Globus pallidus (tissue), 1 donor: Measurements from ENCODE around the gene HSD17B12.
A peak's percentile ranks its signal among the peaks of the same experiment; 100 is the strongest.
"Not testable (repeated sequence)": the region's sequence is repeated elsewhere in the genome, so short reads cannot be mapped to it uniquely, and the experiment has no call there.

Experiments
- DNase-seq: peaks from one replicate; pipeline ENCODE4 v3.0.0-alpha.2; 2015; ENCODE audit warnings: low spot score

The HSD17B12 gene

GRCh38 chr11:43747130-43747802, 66.7 kb downstream of the HSD17B12 start:
- no peak for DNase-seq

DNA sequence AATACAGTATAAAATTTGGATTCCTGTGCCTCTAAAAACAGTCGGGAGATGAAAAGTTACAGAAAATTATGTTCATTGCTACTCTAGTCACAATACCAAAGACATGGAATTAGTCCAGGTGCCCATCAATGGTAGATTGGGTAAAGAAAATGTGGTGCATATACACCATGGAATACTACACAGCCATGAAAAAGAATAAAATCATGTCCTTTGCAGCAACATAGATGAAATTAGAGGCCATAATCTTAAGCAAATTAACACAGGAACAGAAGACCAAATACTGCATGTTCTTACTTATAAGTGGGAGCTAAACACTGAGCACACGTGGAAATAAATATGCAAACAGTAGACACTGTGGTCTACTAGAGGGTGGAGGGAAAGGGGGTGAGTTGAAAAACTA, 67.6 kb downstream of the HSD17B12 start:
- DNase-seq: no peak

GRCh38 chr11:43751726-43752125, 71.2 kb downstream of the HSD17B12 start:
- no peak for DNase-seq

DNA sequence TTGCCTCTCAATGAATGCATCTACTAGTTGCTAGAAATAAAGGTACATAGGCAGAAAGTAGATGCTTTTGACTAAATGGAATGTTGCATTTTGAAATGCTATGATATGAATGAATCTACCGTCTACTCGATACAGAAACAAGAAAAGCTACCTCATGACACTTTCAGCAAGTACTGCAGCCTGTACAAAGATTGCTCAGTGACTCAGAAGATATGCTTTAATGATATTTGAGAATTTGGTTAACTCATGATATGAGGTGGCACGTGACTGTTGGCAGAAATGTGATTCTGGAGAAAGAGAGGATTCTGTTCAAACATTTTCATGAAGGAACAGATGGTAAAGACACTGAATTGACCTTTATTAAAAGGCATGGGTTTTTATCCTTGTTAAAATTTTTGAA, 76.0 kb downstream of the HSD17B12 start:
- DNase-seq: no peak

DNA sequence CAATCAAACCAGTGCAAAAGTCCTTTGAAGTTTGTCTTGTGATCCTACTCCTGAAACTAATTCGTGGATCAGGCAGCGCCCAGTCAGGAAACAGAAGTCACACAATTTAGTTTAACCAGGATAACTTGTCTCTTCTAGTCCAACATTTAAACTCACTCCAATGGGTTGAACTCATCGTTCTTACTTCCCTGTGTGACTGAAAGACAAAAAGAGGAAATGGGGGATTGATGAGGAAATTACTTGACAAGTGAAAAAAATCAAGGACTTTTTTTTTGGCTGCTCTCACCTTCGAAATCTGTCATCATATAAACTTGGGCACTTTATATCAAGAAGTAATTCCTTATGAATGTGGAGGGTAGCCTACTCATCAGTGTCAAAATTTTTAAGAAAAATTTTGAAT, 78.4 kb downstream of the HSD17B12 start:
- DNase-seq: no peak

DNA sequence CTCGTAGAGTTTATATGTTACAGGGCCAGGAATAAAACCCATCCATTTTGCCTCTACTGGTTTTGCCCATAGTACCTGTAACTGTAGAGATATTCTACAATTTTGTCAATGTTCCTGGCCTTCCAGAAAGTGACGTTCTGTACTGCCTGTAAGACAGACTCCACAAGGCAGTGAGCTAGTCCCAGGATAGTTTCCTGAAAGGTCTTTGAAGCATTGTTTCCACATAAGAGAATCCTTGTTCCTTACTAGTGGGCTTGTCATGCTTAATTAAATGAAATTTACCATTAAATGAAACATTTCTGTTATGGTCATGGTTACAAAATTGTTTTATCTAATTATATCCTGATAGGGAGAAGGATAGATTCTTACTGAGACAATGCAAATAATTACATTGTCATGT, 80.4 kb downstream of the HSD17B12 start:
- DNase-seq: no peak

GRCh38 chr11:43765194-43765593, 84.7 kb downstream of the HSD17B12 start:
- no peak for DNase-seq

GRCh38 chr11:43768654-43769053, 88.1 kb downstream of the HSD17B12 start:
- not testable (repeated sequence) for DNase-seq

GRCh38 chr11:43770173-43770572, 89.6 kb downstream of the HSD17B12 start:
- no peak for DNase-seq

DNA sequence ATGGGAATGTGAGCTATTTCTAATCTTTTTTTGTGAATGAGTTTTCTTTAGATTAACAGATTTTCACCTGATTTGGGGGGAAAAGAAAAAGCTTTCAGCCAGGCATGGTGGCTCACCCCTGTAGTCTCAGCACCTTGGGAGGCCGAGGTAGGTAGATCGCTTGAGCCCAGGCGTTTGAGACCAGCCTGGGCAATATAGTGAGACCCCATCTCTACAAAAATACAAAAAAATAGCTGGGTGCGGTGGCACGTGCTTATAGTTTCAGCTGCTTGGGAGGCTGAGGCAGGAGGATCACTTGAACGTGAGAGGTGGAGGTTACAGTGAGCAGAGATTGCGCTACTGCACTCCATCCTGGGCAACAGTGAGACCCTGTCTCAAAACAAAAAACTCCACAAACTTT, 92.2 kb downstream of the HSD17B12 start:
- DNase-seq: no peak

- no peak for DNase-seq
These were observed 94.2 kb downstream of the HSD17B12 start for GRCh38 chr11:43774786-43775185.

- DNase-seq: no peak
These were observed 98.8 kb downstream of the HSD17B12 start for GRCh38 chr11:43779306-43779705.

GRCh38 chr11:43784301-43784700, 103.8 kb downstream of the HSD17B12 start:
- DNase-seq: no peak

DNA sequence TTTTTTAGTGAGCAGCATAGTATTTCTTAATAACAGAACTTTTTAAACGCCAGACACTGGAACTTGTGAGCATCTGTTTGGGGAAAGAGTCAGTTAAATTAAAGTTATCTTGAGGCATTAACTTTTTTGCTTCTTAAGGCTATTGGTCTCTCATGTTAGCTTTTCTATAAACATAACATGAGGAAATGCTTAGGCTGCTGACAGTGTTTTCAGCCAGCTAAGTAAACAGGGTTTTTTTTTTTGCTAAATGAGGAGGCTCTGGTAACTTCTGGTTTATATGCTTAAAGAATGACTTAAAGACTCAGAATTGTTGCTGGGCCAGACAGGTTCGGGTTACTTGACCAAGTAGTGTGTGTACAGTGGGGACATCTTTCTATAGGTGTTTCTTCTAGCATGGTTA, 104.3 kb downstream of the HSD17B12 start:
- DNase-seq: no peak

- no peak for DNase-seq
These were observed 104.8 kb downstream of the HSD17B12 start for GRCh38 chr11:43785318-43785717.

GRCh38 chr11:43786016-43786415, 105.5 kb downstream of the HSD17B12 start:
- peak; percentile 35 for DNase-seq

GRCh38 chr11:43787824-43788223, 107.3 kb downstream of the HSD17B12 start:
- no peak for DNase-seq

DNA sequence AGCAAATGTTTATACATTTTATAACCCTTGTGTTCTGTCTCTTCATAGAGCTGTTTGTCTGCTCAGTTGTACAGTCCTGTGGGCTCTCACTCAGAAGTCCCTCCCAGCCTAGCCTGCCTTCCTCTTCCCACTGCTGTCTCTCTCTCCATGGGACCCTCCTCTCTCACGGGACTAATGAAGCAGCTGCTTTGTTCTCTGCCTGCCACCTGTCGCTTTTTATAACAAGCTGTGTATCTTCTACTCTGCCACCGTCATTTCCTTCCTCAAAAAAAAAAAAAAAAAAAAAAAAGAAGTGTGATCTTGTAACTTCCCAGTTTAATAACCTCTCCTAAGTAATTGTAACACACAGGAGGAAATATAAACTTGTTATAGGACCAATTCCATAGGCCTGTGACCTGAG, 107.9 kb downstream of the HSD17B12 start:
- no peak for DNase-seq

DNA sequence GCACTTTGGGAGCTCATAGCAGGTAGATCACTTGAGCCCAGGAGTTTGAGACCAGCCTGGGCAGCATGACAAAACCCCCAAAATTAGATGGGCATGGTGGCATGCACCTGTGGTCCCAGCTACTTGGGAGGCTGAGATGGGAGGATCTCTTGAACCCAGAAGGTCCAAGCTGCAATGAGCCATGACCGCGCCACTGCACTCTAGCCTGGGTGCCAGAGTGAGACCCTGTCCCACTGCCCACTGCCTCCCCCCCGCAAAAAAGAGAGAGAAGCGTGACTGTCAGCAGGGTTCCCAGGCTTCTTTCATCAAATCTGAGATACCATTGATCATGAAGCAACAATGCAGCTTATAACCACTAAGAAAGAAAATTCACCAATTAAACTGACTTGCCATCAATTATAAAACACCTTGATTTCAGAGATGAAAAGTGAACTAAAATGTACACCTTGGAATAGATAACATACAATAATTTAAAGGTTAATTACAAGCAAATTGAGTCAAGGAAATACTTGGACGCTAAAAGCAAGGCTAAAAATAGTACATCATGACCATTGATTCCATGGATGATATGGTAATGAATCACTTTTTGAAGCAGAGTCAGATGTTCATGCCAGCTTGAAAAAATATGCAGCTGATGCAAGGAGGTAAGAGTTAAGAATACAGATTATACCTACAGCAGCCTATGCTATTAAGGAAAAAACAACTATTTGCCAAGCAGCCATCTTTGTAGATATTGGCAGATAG, 109.3 kb downstream of the HSD17B12 start:
- DNase-seq: no peak

- DNase-seq: no peak
These were observed 109.9 kb downstream of the HSD17B12 start for GRCh38 chr11:43790444-43790794.

GRCh38 chr11:43797337-43797736, 116.8 kb downstream of the HSD17B12 start:
- no peak for DNase-seq

DNA sequence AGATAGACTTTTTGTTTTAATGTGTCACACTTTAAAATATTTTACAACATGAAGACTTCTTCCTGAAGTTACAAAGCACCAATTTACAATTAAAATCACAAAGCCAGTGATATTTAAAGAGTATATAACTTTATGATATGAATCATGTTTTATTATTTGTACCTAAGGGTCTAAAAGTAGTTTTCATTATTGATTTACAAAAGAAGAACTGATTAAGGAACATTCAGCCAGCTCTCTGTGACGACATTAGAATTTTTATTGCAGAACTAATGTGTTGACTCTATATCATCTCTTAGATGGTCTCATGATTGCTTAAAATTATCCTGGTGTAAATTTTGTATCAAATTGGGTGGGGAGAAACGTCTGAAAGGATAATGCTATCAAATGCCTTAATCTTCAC, 117.3 kb downstream of the HSD17B12 start:
- DNase-seq: no peak

- DNase-seq: no peak
These were observed 122.0 kb downstream of the HSD17B12 start for GRCh38 chr11:43802509-43802908.

GRCh38 chr11:43803766-43804165, 123.2 kb downstream of the HSD17B12 start:
- DNase-seq: no peak
